SU-DHL-6 (cell line): Measurements from ENCODE around the gene PALM.

Experiments used
- H2AFZ ChIP-seq: fragments of 200-600 bp; sonication (generic); 2 replicates; pipeline ENCODE4 v1.6.1; 2014; ENCODE audit warnings: low read depth, mild to moderate bottlenecking, moderate library complexity, mixed read lengths, antibody characterized with exemption, low read length; ENCODE audit not compliant: severe bottlenecking
- H3F3A ChIP-seq: fragments of 200-600 bp; shearing (Covaris generic); 2 replicates; pipeline ENCODE4 v1.6.0; 2016; ENCODE audit warnings: antibody characterized with exemption, mild to moderate bottlenecking; ENCODE audit not compliant: insufficient read depth
- H3K27ac ChIP-seq: fragments of 200-600 bp; sonication (generic); 2 replicates; pipeline ENCODE4 v1.5.1; 2016; ENCODE audit warnings: low read depth, mild to moderate bottlenecking, low read length, moderate library complexity, mixed read lengths
- H3K27me3 ChIP-seq: fragments of 200-600 bp; sonication (generic), shearing (Covaris generic); 2 replicates; pipeline ENCODE4 v1.6.0; 2014; ENCODE audit warnings: mild to moderate bottlenecking, low read length
- H3K36me3 ChIP-seq: fragments of 200-600 bp; sonication (generic); 2 replicates; pipeline ENCODE4 v1.6.1; 2014; ENCODE audit warnings: mild to moderate bottlenecking, low read length, mixed read lengths
- H3K4me2 ChIP-seq: fragments of 300-600, 200-600 bp; shearing (Covaris generic), sonication (generic); 2 replicates; pipeline ENCODE4 v1.6.0; 2014; ENCODE audit warnings: low read length, low read depth, mild to moderate bottlenecking; ENCODE audit not compliant: poor library complexity, severe bottlenecking
- H3K4me3 ChIP-seq: fragments of 200-600 bp; sonication (generic); 2 replicates; pipeline ENCODE4 v1.5.1; 2014; ENCODE audit warnings: antibody characterized with exemption, low read length, mild to moderate bottlenecking, mixed read lengths; ENCODE audit not compliant: insufficient read depth, poor library complexity, severe bottlenecking
- H3K79me2 ChIP-seq: fragments of 200-600 bp; sonication (generic); 2 replicates; pipeline ENCODE4 v1.6.1; 2014; ENCODE audit warnings: mild to moderate bottlenecking, low read length, moderate library complexity; ENCODE audit not compliant: insufficient read depth
- H3K9ac ChIP-seq: fragments of 200-600 bp; sonication (generic); 2 replicates; pipeline ENCODE4 v1.7.0; 2014; ENCODE audit warnings: mild to moderate bottlenecking, low read length
- H3K9me2 ChIP-seq: fragments of 200-600 bp; sonication (generic); replicated peaks from 2 replicates; pipeline ENCODE4 v1.6.1; 2014; ENCODE audit warnings: low read length; ENCODE audit not compliant: insufficient read depth
- H3K9me3 ChIP-seq: fragments of 200-600 bp; sonication (generic); 2 replicates; pipeline ENCODE4 v1.6.1; 2014; ENCODE audit warnings: low read length, mixed read lengths; ENCODE audit not compliant: insufficient read depth
- H4K20me1 ChIP-seq: fragments of 200-600 bp; sonication (generic); 2 replicates; pipeline ENCODE4 v1.6.1; 2014; ENCODE audit warnings: low read depth, mild to moderate bottlenecking, antibody characterized with exemption, low read length, moderate library complexity, mixed read lengths
- EZH2phosphoT487 ChIP-seq: fragments of 200-600 bp; sonication (generic), shearing (Covaris generic); conservative IDR thresholded peaks from 2 replicates; pipeline ENCODE4 v1.6.1; 2018; ENCODE audit warnings: mild to moderate bottlenecking, antibody characterized with exemption, low read length, moderate library complexity, mixed read lengths
- TF ChIP-seq, protein P1 (sequence below): fragments of 200-600 bp; sonication (generic); IDR thresholded peaks from one replicate; pipeline ENCODE4 v1.5.1; 2017; ENCODE audit warnings: antibody characterized with exemption, mild to moderate bottlenecking, low read length, moderate library complexity; ENCODE audit not compliant: insufficient read depth, poor library complexity, severe bottlenecking

Gene PALM

DNA sequence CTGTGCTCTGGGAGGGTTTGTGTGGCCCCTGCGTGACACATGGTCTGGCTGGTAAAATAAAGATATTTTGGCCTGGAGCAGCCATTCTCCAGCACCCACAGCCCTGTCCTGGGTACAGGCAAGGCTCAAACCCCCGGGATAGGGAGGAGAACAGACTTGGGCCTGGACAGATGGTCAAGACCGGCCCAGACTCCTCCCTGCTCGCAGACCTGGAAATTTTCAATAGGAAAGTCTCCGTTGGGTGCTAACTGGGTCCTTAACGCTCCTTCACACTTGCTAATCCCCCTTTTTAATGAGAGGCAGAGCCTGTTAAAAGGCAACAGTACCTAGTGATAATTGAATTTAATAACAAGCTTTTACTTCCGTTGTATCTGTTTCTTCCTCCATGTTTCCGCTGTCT, 2.5 kb downstream of the PALM start:
- no peak overlapping the region for H2AFZ ChIP-seq
- H3K9me3 ChIP-seq = no peaks in the 10 kb centered on the region
- no peaks in the 10 kb centered on the region for H3K27me3 ChIP-seq
- H3K4me2 ChIP-seq = no peak overlapping the region
- no peaks in the 10 kb centered on the region for H3F3A ChIP-seq
- H3K4me3 ChIP-seq = no peak overlapping the region
- H3K9me2 ChIP-seq = no peaks in the 10 kb centered on the region
- H3K9ac ChIP-seq = no peak overlapping the region
- no peak overlapping the region for H3K27ac ChIP-seq
- H3K79me2 ChIP-seq = no peaks in the 10 kb centered on the region
- H4K20me1 ChIP-seq = no peaks in the 10 kb centered on the region
- TF ChIP-seq EZH2phosphoT487 = no peak
- TF ChIP-seq, protein P1, sequence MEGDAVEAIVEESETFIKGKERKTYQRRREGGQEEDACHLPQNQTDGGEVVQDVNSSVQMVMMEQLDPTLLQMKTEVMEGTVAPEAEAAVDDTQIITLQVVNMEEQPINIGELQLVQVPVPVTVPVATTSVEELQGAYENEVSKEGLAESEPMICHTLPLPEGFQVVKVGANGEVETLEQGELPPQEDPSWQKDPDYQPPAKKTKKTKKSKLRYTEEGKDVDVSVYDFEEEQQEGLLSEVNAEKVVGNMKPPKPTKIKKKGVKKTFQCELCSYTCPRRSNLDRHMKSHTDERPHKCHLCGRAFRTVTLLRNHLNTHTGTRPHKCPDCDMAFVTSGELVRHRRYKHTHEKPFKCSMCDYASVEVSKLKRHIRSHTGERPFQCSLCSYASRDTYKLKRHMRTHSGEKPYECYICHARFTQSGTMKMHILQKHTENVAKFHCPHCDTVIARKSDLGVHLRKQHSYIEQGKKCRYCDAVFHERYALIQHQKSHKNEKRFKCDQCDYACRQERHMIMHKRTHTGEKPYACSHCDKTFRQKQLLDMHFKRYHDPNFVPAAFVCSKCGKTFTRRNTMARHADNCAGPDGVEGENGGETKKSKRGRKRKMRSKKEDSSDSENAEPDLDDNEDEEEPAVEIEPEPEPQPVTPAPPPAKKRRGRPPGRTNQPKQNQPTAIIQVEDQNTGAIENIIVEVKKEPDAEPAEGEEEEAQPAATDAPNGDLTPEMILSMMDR = no peak
- no peaks in the 10 kb centered on the region for H3K36me3 ChIP-seq

DNA sequence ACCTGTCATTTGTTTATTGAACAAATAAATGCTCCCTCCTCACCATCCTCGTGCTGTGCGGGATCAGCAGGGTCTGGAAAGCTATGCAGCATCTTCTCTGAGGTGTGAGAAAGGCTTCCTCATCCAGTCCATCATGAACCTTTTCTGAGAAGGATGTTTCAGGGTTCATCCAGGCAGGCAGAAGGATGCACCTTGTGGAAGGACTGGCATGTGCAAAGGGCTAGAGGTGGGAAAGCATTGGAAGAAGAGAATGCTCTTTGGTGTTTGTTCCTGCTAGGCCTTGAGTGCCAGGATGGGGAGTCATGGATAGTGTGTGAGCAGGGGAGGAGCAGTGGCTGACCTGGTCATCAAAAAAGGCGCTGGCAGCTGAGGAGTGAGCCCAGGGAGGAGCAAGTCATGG, 6.6 kb downstream of the PALM start:
- H3K27me3 ChIP-seq = no peaks in the 10 kb centered on the region
- no peak overlapping the region for H3K9ac ChIP-seq
- H3K36me3 ChIP-seq = no peaks in the 10 kb centered on the region
- H3K4me2 ChIP-seq = no peak overlapping the region
- H3K9me3 ChIP-seq = no peaks in the 10 kb centered on the region
- no peak overlapping the region for H3K4me3 ChIP-seq
- no peak overlapping the region for H3K27ac ChIP-seq
- H2AFZ ChIP-seq = no peak overlapping the region
- no peaks in the 10 kb centered on the region for H4K20me1 ChIP-seq
- H3K9me2 ChIP-seq = no peaks in the 10 kb centered on the region
- no peaks in the 10 kb centered on the region for H3F3A ChIP-seq
- TF ChIP-seq, protein P1 = no peak
- TF ChIP-seq EZH2phosphoT487 = no peak
- no peaks in the 10 kb centered on the region for H3K79me2 ChIP-seq

DNA sequence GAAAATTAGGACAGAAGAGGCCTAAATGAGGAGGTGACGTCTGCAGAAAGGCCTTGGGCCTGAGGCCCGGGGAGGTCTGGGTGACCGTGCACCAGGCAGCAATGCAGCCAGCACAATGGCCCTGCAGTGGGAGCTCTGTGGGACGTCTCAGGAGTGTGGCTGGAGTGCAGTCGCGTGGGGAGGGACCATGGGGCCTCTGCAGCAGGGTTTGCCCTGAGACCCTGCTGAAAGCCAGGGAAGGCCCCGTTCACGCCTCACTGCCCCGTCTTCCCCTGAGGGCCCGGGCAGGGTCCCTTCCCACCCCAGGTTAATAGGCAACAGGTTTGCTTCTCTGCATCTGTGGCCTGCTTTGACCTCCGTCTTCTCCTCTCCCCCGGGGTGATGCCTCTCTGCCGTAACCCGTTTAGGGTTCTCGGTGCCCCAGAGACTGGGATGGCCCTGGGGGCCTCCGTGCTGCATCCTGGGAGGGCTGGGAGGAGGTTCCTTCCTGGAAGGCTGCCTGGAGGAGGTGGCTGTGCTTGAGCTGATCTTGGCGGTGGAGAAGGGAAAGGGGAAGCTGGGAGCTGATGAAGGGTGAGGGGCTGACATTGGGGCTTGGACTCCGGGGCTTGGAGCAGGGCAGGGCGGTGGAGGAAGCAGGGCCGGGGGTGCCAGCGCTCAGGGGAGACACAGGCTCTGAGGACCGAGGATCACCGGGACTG, 9.7 kb downstream of the PALM start:
- Histone ChIP-seq H3K9me3 (no peaks in the 10 kb centered on the region), H2AFZ (no peak overlapping the region), H3K4me2 (no peak overlapping the region), H4K20me1 (no peaks in the 10 kb centered on the region), H3K27ac (no peak overlapping the region), H3K4me3 (no peak overlapping the region), H3K79me2 (no peaks in the 10 kb centered on the region), H3K36me3 (no peaks in the 10 kb centered on the region), H3K27me3 (no peaks in the 10 kb centered on the region), H3F3A (no peaks in the 10 kb centered on the region), H3K9ac (no peak overlapping the region), H3K9me2 (no peaks in the 10 kb centered on the region)
- TF ChIP-seq EZH2phosphoT487 = no peak
- TF ChIP-seq, protein P1 = no peak
